ENCODE measurements around the gene MSL1. TPM values are rescaled to one million over a fixed set of nuclear protein-coding genes. Genes with fewer than 3 reads are reported as not detected.

MSL1 gene
- total RNA-seq, 2 donors from 2014 or later, result 95.4 to 108 TPM

DNA sequence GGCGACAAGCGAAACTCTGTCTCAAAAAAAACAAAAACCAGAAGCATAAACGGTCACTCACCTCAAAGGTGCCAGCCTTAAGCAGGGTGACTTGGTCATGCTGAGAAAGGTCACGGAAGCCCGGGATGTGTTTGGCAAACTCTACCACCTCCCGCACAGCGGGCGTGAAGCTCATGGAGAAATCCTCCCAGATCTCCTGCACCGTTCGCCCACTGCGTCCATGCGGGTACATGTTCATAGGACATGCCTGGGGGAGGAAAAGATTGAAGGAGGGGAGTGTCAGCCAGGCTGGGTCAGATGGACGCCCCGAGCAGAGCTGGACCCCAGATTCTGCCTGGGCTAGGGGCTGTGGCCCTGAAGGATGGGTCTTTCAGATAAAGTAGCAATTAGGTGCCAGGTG lies 26.9 kb upstream of the MSL1 start:
- Mint-ChIP-seq H3K4me3 (no peak overlapping the region), H3K27ac (no peak overlapping the region), H3K9me3 (peaks cover 10% of the 10 kb centered on the region), H3K36me3 (ENCODE audit: low read depth) (peaks cover 23% of the 10 kb centered on the region), H3K4me1 (peaks cover 11% of the 10 kb centered on the region), H3K27me3 (ENCODE audit: insufficient read depth) (peaks cover 18% of the 10 kb centered on the region)
- WGBS, 2 experiments (ENCODE audit: insufficient coverage in 1 of 2, insufficient read length in 1 of 2), result 94 to 95% methylated on average over 11 to 14 of the region's 14 CpGs
- no peak overlapping the region for H3K27ac ChIP-seq (ENCODE audit: low read depth, low read length)
- TF ChIP-seq, protein P1, sequence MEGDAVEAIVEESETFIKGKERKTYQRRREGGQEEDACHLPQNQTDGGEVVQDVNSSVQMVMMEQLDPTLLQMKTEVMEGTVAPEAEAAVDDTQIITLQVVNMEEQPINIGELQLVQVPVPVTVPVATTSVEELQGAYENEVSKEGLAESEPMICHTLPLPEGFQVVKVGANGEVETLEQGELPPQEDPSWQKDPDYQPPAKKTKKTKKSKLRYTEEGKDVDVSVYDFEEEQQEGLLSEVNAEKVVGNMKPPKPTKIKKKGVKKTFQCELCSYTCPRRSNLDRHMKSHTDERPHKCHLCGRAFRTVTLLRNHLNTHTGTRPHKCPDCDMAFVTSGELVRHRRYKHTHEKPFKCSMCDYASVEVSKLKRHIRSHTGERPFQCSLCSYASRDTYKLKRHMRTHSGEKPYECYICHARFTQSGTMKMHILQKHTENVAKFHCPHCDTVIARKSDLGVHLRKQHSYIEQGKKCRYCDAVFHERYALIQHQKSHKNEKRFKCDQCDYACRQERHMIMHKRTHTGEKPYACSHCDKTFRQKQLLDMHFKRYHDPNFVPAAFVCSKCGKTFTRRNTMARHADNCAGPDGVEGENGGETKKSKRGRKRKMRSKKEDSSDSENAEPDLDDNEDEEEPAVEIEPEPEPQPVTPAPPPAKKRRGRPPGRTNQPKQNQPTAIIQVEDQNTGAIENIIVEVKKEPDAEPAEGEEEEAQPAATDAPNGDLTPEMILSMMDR (conservative IDR thresholded peaks at IDR 0.05), result no peak
- peaks cover 6% of the 10 kb centered on the region for H3K27me3 ChIP-seq (ENCODE audit: control insufficient read depth, insufficient read depth, low read length, poor library complexity, severe bottlenecking)
- no peak overlapping the region for H3K4me3 ChIP-seq (ENCODE audit: low read length)
- DNase-seq, result no peak
- no peaks in the 10 kb centered on the region for H3K36me3 ChIP-seq (ENCODE audit: control insufficient read depth, insufficient read depth, low read length)
- H3K4me1 ChIP-seq (ENCODE audit: control insufficient read depth, insufficient read depth, low read length), result peaks cover 3% of the 10 kb centered on the region
- no peaks in the 10 kb centered on the region for H3K9me3 ChIP-seq (ENCODE audit: control insufficient read depth, low read length)
- H3K9ac ChIP-seq (ENCODE audit: extremely low read depth, low read length, poor library complexity, severe bottlenecking), result no peak overlapping the region

DNA sequence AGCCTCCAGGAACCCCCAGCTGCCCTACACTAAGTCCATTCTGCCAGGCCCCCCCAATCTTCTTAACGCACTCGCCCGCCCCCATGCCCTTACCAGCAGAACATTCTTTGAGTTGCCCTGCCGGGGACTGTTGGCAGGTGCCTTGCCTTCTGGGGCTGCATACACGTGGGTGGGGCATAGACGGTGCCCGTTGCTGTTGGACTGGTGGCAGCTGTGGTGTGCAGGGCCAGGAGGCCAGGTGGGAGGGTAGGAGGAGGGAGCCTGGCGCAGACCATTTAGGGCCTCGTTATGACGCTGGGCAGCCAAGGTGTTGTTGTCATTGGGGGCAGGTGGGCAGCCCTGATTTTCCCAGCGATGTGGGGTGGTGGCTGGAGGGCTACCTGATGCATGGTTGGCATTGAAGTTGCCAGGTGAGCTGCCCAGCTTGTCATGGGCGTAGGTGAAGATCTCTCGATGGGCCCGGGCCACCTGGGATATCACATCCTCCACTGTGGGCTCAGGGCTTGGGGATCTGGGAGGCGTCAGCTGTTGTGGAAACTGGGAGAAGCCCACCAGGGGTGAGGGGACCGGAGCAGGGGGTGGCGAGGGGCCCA lies 26.3 kb upstream of the MSL1 start:
- peaks cover 23% of the 10 kb centered on the region for H3K36me3 Mint-ChIP-seq (ENCODE audit: low read depth)
- H3K27ac Mint-ChIP-seq, result no peak overlapping the region
- Histone ChIP-seq H3K9ac (ENCODE audit: extremely low read depth, low read length, poor library complexity, severe bottlenecking) (no peak overlapping the region), H3K4me3 (ENCODE audit: low read length) (no peak overlapping the region), H3K36me3 (ENCODE audit: control insufficient read depth, insufficient read depth, low read length) (no peaks in the 10 kb centered on the region), H3K4me1 (ENCODE audit: control insufficient read depth, insufficient read depth, low read length) (peaks cover 5% of the 10 kb centered on the region), H3K9me3 (ENCODE audit: control insufficient read depth, low read length) (no peaks in the 10 kb centered on the region), H3K27me3 (ENCODE audit: control insufficient read depth, insufficient read depth, low read length, poor library complexity, severe bottlenecking) (peaks cover 11% of the 10 kb centered on the region), H3K27ac (ENCODE audit: low read depth, low read length) (no peak overlapping the region)
- DNase-seq, result no peak
- WGBS, 2 experiments (ENCODE audit: insufficient coverage in 1 of 2, insufficient read length in 1 of 2), result 96% methylated on average over 10 to 17 of the region's 17 CpGs
- no peak overlapping the region for H3K4me3 Mint-ChIP-seq
- TF ChIP-seq, protein P1 (conservative IDR thresholded peaks at IDR 0.05), result no peak
- peaks cover 11% of the 10 kb centered on the region for H3K4me1 Mint-ChIP-seq
- H3K9me3 Mint-ChIP-seq, result peaks cover 10% of the 10 kb centered on the region
- peaks cover 24% of the 10 kb centered on the region for H3K27me3 Mint-ChIP-seq (ENCODE audit: insufficient read depth)

DNA sequence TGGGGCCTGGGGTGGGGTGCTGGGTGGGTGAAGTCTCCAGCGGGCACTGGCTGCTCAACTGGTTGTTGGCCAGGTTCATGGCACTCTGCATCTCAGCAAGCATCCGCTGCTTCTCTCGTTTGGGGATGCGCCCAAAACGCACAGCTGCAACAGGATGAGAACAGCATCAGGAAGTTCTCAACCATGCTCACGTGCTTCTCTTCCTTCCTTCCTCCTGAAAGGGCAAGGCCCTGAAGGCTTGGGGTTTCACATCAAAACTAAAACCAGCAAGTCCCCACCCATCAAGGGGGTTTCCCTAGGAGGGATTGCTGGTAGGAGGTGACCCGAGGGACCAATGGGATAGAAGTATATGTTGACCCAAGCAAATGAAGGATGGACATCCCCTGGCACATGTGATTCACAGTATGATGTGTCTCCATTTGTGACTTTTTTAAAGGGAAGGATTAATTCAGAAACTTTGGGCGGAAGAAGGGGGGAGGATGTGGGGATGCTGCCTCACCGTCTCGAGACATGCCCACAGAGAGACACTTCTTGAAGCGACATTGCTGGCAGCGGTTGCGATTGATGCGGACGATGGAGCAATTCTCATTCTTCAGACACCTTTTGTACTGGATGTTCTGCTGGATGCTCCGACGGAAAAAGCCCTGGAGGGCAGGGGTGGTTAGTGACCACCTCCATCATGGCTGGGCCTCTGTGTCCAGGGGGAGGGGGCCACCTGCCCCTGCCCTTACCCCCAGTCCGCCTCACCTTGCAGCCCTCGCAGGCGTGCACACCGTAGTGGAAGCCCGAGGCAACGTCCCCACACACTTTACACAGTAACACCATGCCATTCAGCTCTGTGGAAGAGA lies 25.6 kb upstream of the MSL1 start:
- TF ChIP-seq, protein P1 (conservative IDR thresholded peaks at IDR 0.05), result no peak
- no peak for DNase-seq
- no peaks in the 10 kb centered on the region for H3K9me3 ChIP-seq (ENCODE audit: control insufficient read depth, low read length)
- H3K36me3 ChIP-seq (ENCODE audit: control insufficient read depth, insufficient read depth, low read length), result no peaks in the 10 kb centered on the region
- no peak overlapping the region for H3K4me3 ChIP-seq (ENCODE audit: low read length)
- H3K27ac ChIP-seq (ENCODE audit: low read depth, low read length), result no peak overlapping the region
- peaks cover 17% of the 10 kb centered on the region for H3K4me1 Mint-ChIP-seq
- peaks cover 11% of the 10 kb centered on the region for H3K27me3 ChIP-seq (ENCODE audit: control insufficient read depth, insufficient read depth, low read length, poor library complexity, severe bottlenecking)
- H3K9ac ChIP-seq (ENCODE audit: extremely low read depth, low read length, poor library complexity, severe bottlenecking), result no peak overlapping the region
- H3K4me1 ChIP-seq (ENCODE audit: control insufficient read depth, insufficient read depth, low read length), result peaks cover 5% of the 10 kb centered on the region
- peaks cover 23% of the 10 kb centered on the region for H3K36me3 Mint-ChIP-seq (ENCODE audit: low read depth)
- H3K27me3 Mint-ChIP-seq (ENCODE audit: insufficient read depth), result peaks cover 28% of the 10 kb centered on the region
- no peak overlapping the region for H3K27ac Mint-ChIP-seq
- peaks cover 10% of the 10 kb centered on the region for H3K9me3 Mint-ChIP-seq
- H3K4me3 Mint-ChIP-seq, result no peak overlapping the region
- 93 to 97% methylated on average over 16 to 23 of the region's 23 CpGs for WGBS, 2 experiments (ENCODE audit: insufficient coverage in 1 of 2, insufficient read length in 1 of 2)
